HG03060 (cell line): ENCODE measurements around the gene OR8A1.
"Not testable (repeated sequence)": the region's sequence is repeated elsewhere in the genome, so short reads cannot be mapped to it uniquely, and the experiment has no call there.

Source experiments
- ATAC-seq: cut with Tn5 transposase; IDR thresholded peaks from one replicate; pipeline ENCODE4 v1.9.1; 2021; ENCODE audit warnings: low read depth, moderate number of reproducible peaks; ENCODE audit not compliant: unreplicated experiment

OR8A1 gene

DNA sequence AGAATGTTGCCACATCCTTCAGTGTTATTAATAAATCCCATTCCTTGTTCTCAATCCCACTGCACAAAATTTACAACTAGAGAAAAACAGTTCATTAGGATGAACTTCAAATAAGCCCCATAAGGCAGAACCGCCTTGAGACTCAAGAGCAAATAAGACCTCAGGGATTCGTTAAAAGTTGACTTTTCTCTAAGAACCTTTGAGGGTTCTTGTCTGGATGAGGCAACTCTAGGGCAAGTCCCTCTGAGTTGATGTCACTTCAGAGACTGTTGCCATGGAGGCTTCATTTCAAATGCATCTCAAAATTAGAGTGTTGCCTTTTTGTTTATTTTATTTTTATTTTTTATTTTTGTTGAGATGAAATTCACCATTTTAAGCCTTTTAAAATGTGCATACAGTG lies 21.6 kb downstream of the OR8A1 start:
- no peak for ATAC-seq

DNA sequence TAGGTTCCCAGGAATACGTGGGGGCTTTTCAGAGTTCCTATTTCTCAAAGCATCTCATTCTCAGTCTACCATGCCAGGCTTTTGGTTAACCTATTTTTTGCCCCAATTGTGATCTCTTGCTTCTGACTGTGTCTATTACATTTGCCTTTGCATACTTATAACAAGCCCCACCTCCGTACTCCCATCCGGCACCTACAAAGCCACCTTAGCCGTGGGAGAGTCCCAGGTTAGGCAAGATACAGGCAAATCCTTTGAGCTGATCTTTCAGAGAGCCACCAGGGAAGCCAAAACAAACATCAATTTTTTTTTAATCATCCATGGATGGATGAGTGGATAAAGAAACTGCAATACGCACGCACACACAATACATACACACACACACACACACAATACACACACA lies 22.8 kb downstream of the OR8A1 start:
- ATAC-seq = no peak

DNA sequence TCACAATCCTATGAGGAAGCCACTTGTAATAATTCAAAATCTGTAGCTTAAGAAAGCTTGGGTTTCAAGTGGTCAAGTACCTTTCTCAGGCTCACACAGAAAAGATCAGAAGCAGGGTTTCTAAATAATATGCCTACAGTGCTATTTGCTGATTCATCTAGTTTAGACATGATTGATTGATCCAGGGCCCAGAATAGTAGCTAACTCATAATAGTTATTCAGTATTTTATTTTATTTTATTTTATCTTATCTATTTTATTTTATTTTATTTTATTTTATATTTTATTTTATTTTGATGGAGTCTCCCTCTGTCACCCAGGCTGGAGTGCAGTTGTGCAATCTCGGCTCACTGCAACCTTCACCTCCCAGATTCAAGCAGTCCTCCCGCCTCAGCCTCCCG lies 25.5 kb downstream of the OR8A1 start:
- ATAC-seq = no peak

DNA sequence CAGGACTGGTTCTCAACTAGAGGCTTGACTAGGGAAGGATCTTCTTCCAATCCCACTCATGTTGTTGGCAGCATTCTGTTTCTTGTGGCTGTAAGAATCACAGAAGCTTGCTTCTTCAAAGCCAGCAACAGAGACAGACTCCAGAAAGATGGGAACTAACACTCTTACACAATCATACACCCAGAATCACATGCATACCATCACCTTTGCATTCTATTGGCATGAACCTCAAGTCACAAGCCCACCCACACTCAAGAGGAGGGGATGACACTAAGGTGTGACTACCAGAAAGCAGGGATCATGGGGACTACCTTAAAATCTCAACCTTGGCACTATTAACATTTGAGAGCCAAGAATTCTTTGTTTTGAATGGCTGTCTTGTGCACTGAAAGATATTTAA lies 27.8 kb downstream of the OR8A1 start:
- ATAC-seq = no peak

DNA sequence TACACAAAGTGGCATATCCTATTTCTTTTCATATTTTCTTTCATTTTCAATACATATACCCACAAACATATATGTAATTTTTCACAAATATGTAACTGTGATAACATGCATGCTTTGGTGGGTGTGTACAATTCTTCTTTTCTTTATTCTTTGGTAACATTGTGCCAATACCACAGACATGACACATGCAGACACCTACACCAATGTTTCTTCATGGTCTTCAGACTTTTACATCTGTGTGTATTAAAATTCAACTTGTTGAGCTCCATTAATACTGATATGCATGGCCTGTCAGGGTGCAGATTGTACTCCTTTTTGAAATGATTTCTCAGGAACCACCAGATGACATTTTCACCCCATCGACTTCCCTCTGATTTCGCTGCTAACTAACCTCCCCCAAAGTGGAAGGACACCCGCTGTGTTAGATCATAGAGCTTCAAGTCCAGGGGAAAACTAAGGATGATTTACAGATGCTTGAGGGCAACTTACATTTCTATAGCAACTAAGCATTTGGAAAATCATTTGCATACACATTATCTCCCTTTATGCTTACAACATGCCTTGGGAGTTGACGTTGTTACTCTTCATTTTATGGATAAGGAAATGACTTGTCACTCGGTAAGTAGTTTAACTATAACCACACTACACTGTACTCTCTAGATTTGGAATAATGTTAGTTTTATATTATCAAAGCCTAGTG lies 31.0 kb downstream of the OR8A1 start:
- no peak for ATAC-seq

DNA sequence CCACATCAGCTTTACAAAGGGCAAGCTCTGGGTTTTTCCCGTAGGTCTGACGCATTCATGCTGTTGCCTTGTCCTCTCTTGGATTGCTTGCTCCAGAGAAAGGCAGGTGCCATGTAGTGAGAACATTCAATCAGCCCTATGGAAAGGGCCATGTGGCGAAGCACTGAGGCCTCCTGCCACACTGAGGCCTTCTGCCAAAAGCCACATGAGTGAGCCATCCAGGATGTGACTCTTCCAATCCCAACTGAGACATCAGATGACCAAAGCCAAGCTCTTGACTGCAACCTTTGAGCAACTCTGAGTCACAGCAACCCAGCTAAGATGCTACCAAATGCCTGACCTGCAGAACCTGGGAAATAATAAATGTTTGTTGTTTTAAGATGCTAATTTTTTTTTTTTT lies 32.4 kb downstream of the OR8A1 start:
- no peak for ATAC-seq

DNA sequence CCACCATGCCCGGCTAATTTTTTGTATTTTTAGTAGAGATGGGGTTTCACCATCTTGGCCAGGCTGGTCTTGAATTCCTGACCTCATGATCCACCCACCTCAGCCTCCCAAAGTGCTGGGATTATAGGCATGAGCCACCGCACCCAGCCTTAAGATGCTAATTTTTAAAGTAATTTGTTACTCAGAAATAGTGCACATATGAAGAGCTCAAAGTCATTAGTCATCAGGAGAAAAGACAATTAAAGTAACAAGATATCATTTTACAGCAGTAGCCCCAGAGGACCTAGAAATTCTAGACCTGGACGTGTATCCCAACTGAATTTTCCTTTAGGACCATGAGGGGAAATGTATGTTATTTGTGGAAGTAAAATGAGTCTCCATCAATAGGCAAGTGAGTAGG lies 32.9 kb downstream of the OR8A1 start:
- ATAC-seq = not testable (repeated sequence)

DNA sequence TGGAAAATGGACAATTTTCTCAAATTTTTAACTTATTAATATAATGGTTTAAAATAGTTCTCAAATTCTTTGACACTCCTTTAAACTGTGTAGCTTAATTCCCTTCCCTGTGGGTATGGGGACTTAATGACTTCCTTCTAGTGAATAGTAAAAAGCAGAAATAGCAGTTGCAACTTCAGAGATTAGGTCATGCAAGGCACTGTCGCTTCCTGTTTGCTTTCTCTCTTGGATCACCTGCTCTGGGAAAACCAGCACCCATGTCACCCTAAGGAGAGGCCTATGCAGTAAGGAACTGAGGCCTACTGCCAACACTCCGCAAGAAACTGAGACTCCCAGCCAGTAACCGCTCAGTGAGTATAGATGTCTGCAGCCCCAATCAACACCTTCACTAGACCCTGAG lies 35.9 kb downstream of the OR8A1 start:
- ATAC-seq = no peak

DNA sequence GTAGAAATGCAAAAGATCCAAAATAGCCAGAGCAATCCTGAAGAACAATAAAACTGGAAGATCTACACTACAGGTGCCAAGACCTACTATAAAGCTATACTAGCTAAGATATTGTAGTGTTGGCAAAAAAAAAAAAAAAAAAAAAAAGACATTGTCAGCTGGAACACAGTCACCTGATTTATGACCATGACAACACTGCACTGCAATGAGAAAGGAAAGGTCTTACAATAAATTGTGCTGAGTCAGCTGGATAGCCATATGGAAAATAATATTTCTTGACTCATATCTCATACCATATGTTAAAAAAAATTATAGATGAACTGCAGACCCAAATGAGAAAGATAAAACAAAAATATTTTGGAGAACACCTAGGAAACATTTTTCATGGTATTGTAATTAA lies 38.4 kb downstream of the OR8A1 start:
- no peak for ATAC-seq

DNA sequence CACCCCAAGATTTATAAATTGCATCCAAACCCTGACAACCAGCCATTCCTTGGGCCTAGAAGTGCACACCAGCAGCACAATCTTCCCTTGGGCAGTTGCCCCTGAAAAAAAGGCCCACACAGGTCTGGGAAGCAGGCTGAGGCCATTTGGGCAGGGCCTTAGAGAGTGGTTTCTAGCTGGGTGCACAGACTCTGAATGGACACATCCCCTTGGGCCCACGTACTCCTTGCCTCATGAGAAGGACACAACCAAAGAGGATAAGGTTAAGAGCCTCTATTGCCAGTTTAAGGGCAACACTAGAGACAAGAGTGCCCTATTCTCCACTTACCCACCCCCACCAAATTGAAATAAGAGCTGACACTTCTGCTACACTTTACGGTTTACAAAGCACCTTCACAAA lies 40.5 kb downstream of the OR8A1 start:
- ATAC-seq = no peak

DNA sequence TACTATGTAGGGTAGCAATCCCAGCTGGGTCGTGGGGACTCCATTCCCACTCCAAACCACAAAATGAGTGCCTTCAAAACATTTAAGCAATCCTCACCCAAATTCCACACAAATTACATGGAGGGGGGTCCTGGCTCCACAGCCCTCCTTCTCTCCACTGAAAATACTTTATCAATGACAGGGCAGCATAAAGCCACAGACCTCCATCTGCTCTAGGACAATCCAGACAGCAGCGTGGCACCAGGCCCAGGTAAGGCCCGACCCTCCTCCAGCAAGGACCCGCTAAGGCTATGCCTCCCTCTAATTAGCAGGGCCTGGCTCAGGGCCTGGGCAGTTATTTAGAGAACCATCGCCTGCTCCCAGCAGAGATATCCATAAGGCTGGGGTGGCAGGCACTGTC lies 41.3 kb downstream of the OR8A1 start, which contains the start of gene PANX3:
TSS of gene PANX3 (plus strand) at position 365 of the 400 bp plus-strand sequence. CDS start 129 bp downstream, outside the sequence.
- ATAC-seq = no peak

DNA sequence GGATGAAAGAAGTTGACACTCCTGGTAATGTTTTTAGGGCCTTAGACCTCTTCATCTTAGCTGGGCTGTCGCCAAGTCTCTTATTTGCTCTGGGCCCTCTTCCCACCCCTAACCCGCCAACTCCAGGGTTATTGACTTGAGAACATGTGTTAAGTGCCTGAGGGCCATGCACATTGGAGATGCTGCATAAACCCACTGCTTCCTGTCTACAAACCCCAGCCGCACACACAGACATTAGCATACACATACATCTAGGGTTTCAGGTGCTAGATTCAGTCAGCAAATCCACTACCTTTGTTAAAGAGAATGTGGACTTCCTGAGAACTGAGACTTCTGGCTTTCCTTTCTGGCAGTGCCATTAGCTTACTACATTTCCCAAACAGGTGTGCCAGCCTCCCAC lies 42.2 kb downstream of the OR8A1 start:
- ATAC-seq = no peak

DNA sequence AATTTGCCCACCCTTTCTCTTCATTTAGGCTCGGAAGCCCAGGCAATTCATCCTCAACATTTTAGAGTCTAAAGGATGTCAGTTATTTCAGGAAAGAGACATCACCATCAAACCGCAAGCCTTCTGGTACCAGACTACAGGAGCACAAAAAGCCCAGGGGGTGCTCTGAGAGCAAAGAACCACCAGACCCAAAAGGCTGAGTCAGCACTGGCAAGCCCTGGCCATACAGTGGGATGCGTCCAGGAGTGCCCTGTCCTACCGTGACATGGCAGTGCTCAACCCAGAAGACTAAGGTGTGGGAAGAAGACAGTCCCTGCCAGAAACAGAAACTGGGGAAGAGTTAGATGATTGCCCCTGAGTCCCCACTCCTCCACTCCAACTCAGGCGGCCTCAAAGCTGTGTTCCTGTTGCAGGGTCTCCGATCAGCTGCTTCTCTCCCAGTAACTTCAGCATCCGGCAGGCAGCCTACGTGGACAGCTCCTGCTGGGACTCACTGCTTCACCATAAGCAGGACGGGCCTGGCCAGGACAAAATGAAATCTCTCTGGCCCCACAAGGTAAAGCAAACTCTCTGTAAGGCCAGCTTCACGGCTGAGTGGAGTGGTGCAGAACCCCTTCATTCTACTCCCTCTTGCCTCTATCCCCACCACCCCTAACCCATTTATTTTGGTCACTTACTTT lies 42.9 kb downstream of the OR8A1 start:
- no peak for ATAC-seq

DNA sequence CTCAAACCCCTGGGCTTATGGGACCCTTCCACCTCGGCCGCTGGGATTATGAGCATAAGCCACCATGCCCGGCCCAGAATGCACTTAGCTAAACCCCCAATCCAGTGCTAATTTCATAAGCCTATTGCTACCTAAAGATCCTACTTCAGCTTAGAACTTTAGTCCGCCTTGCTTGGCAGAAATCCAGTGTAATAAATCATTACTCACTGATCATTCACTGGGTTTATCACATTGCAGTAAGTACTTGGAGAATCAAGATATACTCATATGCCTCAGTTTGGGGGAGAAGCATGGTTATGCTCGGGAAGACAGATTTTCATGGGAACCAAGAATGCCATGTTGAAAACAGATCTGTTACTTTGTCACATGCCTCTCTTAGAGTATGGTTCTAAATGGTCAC lies 49.1 kb downstream of the OR8A1 start:
- ATAC-seq = no peak
